ENCODE results near the gene TBC1D5. TPM values are rescaled to one million over a fixed set of nuclear protein-coding genes. Genes with fewer than 3 reads are reported as not detected.

TBC1D5 gene
- total and polyA plus RNA-seq, 12 donors, result 6.4 to 108 (median 70.7) TPM

- H3K36me3 ChIP-seq (replicated peaks in 1 of 2), result no peaks in the 10 kb centered on the region
- no peaks in the 10 kb centered on the region for H3K9me3 ChIP-seq (replicated peaks in 1 of 3)
- DNase-seq, result no peak
- peaks cover 0 to 6% of the 10 kb centered on the region in 2 donors for H3K4me1 ChIP-seq (replicated peaks in 1 of 2)
- H3K4me3 ChIP-seq, result no peak overlapping the region
- H3K27me3 ChIP-seq, result no peaks in the 10 kb centered on the region
- no peak overlapping the region for H3K27ac ChIP-seq
- TF ChIP-seq POLR2A (IDR thresholded peaks at IDR 0.05), result no peak
- no peak for TF ChIP-seq CTCF (IDR thresholded peaks at IDR 0.05)
- intact Hi-C loops (cut with DNase I), result no loop called here
These were observed 61.9 kb downstream of the TBC1D5 start for GRCh38 chr3:17680530-17680929.

- intact Hi-C loops (cut with DNase I), result no loop called here
- TF ChIP-seq CTCF (IDR thresholded peaks at IDR 0.05) (no peak), POLR2A (IDR thresholded peaks at IDR 0.05) (no peak)
These were observed 64.2 kb downstream of the TBC1D5 start for GRCh38 chr3:17678116-17678741.

GRCh38 chr3:17674082-17674686 is 68.2 kb downstream of the TBC1D5 start:
- Histone ChIP-seq H3K27ac (no peak overlapping the region), H3K36me3 (replicated peaks in 1 of 2) (no peaks in the 10 kb centered on the region), H3K9me3 (replicated peaks in 1 of 3) (no peaks in the 10 kb centered on the region), H3K27me3 (no peaks in the 10 kb centered on the region), H3K4me3 (no peak overlapping the region), H3K4me1 (replicated peaks in 1 of 2) (peaks cover 5 to 6% of the 10 kb centered on the region in 2 donors)
- DNase-seq, result no peak
- TF ChIP-seq CTCF (IDR thresholded peaks at IDR 0.05) (no peak), POLR2A (IDR thresholded peaks at IDR 0.05) (no peak)
- 49 to 79% (median 63%) methylated on average over 2 of the region's 2 CpGs for WGBS, 4 donors
- intact Hi-C loops (cut with DNase I), result no loop called here

More at GRCh38 chr3:17678116-17678741, 64.2 kb downstream of the TBC1D5 start:
- Histone ChIP-seq H3K27me3 (no peaks in the 10 kb centered on the region), H3K4me1 (replicated peaks in 1 of 2) (peaks cover 5 to 6% of the 10 kb centered on the region in 2 donors), H3K36me3 (replicated peaks in 1 of 2) (no peaks in the 10 kb centered on the region), H3K27ac (no peak overlapping the region), H3K4me3 (no peak overlapping the region), H3K9me3 (replicated peaks in 1 of 3) (no peaks in the 10 kb centered on the region)
- no peak for DNase-seq

GRCh38 chr3:17672506-17672905 is 69.9 kb downstream of the TBC1D5 start:
- WGBS, 4 donors, result 64 to 76% (median 70%) methylated on average over 3 of the region's 3 CpGs
- H3K27ac ChIP-seq, result no peak overlapping the region
- no peak for DNase-seq
- intact Hi-C loops (cut with DNase I), result no loop called here
- H3K4me1 ChIP-seq (replicated peaks in 1 of 2), result peaks cover 0 to 5% of the 10 kb centered on the region in 2 donors
- no peaks in the 10 kb centered on the region for H3K9me3 ChIP-seq (replicated peaks in 1 of 3)
- no peaks in the 10 kb centered on the region for H3K27me3 ChIP-seq
- H3K4me3 ChIP-seq, result no peak overlapping the region
- TF ChIP-seq CTCF (IDR thresholded peaks at IDR 0.05) (no peak), POLR2A (IDR thresholded peaks at IDR 0.05) (no peak)
- no peaks in the 10 kb centered on the region for H3K36me3 ChIP-seq (replicated peaks in 1 of 2)
